ENCODE results near the gene AR. TPM values are rescaled to one million over a fixed set of nuclear protein-coding genes. Genes with fewer than 3 reads are reported as not detected.

The AR gene
- total and polyA plus RNA-seq, 2 of the 13 experiments (the other 11 are each of a cell fraction or from before 2014, with no cell fraction given) = not detected

- ChIA-PET POLR2A (no interaction called here), CTCF (ENCODE audit: low intra/inter-chr PET ratio, low total read pairs) (no interaction called here)
- in situ Hi-C loops (cut with HindIII; ENCODE audit: extremely low pct_ligation_motif_present, low pct_unique_long_range_greater_than_20kb) = no loop called here
- Histone ChIP-seq H3K27ac (ENCODE audit: extremely low read length, insufficient read depth, low read length) (no peak overlapping the region), H3K36me3 (replicated peaks in 1 of 2; ENCODE audit: control insufficient read depth in 1 of 2, insufficient read depth in 2 of 2, low read length in 2 of 2) (no peaks in the 10 kb centered on the region), H3K9me3 (ENCODE audit: low read length) (peaks cover 16% of the 10 kb centered on the region; the same call in 1 of the 2 replicates), H3K9ac (ENCODE audit: insufficient read depth, low read depth, low read length) (no peak overlapping the region), H3K4me3 (replicated peaks in 1 of 3; ENCODE audit: insufficient read depth in 1 of 3, low read depth in 2 of 3, low read length in 3 of 3) (no peak overlapping the region), H3K79me2 (ENCODE audit: insufficient read depth, low read length) (no peaks in the 10 kb centered on the region), H3K27me3 (ENCODE audit: control insufficient read depth in 1 of 2, insufficient read depth in 2 of 2, low read length in 2 of 2) (no peaks in the 10 kb centered on the region), H3K4me2 (ENCODE audit: low read depth, low read length) (no peak overlapping the region), H2AFZ (ENCODE audit: low read length) (no peak overlapping the region), H3K4me1 (ENCODE audit: insufficient read depth, low read length) (no peaks in the 10 kb centered on the region), H4K20me1 (ENCODE audit: insufficient read depth, low read length) (no peaks in the 10 kb centered on the region)
- DNase-seq (ENCODE audit: low spot score) = no peak
- no peak for FAIRE-seq
- intact Hi-C loops (cut with micrococcal nuclease; ENCODE audit: unreplicated experiment) = no loop called here
- TF ChIP-seq ZNF44 (CRISPR knock-in tag; IDR thresholded peaks at IDR 0.05) (no peak), TBL1XR1 (IDR thresholded peaks at IDR 0.05; ENCODE audit: borderline replicate concordance, low read length, partially characterized antibody) (no peak), MIER2 (CRISPR knock-in tag; IDR thresholded peaks at IDR 0.05) (no peak), ZNF747 (CRISPR knock-in tag; IDR thresholded peaks at IDR 0.05; ENCODE audit: borderline replicate concordance) (no peak), ZC3H13 (CRISPR knock-in tag; IDR thresholded peaks at IDR 0.05) (no peak), ZKSCAN8 (CRISPR knock-in tag; IDR thresholded peaks at IDR 0.05; ENCODE audit: borderline replicate concordance) (no peak), ESRRA (CRISPR knock-in tag; IDR thresholded peaks at IDR 0.05; ENCODE audit: low read depth) (no peak), ZNF564 (CRISPR knock-in tag; IDR thresholded peaks at IDR 0.05) (no peak)
- no TSS peak for BruUV-seq (replicated peaks)
- 0% methylated on average over 1 of the region's 2 CpGs for WGBS (ENCODE audit: low lambda C conversion rate)
- no peak for ATAC-seq
Observed at GRCh38 chrX:67750694-67751093, 206.9 kb downstream of the AR start.

DNA sequence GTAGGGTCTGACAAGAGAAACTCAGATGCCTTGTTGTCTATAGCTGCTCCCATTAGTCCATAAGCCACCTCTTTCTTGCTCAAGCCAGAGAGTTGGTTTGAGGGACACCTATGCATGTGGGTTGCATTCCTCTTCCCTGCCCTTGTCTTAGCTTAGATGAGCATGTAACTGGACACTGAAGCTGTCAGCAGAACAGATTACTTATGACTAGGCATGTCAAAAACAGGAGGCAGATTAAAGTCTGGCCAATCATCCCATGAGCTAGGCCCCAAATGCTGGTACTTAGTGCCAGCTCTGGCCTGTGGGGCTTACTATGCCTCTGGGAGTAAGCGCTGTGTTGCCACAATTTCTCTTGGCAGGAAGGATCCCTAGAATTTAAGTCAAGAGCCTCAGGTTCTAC, 215.2 kb downstream of the AR start:
- ATAC-seq (no peak), FAIRE-seq (no peak), DNase-seq (ENCODE audit: low spot score) (no peak)
- no peak overlapping the region for H2AFZ ChIP-seq (ENCODE audit: low read length)
- POLR2A ChIA-PET = no interaction called here
- WGBS (ENCODE audit: low lambda C conversion rate) = no CpG with 5 or more reads among the region's 1 CpG
- in situ Hi-C loops (cut with HindIII; ENCODE audit: extremely low pct_ligation_motif_present, low pct_unique_long_range_greater_than_20kb) = no loop called here
- H4K20me1 ChIP-seq (ENCODE audit: insufficient read depth, low read length) = no peaks in the 10 kb centered on the region
- H3K27me3 ChIP-seq (ENCODE audit: control insufficient read depth in 1 of 2, insufficient read depth in 2 of 2, low read length in 2 of 2) = no peaks in the 10 kb centered on the region
- H3K4me2 ChIP-seq (ENCODE audit: low read depth, low read length) = no peak overlapping the region
- H3K9ac ChIP-seq (ENCODE audit: insufficient read depth, low read depth, low read length) = no peak overlapping the region
- BruUV-seq (replicated peaks) = no TSS peak
- no peak overlapping the region for H3K4me3 ChIP-seq (replicated peaks in 1 of 3; ENCODE audit: insufficient read depth in 1 of 3, low read depth in 2 of 3, low read length in 3 of 3)
- no peaks in the 10 kb centered on the region for H3K79me2 ChIP-seq (ENCODE audit: insufficient read depth, low read length)
- H3K9me3 ChIP-seq (ENCODE audit: low read length) = no peaks in the 10 kb centered on the region
- intact Hi-C loops (cut with micrococcal nuclease; ENCODE audit: unreplicated experiment) = no loop called here
- no peak overlapping the region for H3K27ac ChIP-seq (ENCODE audit: extremely low read length, insufficient read depth, low read length)
- no peaks in the 10 kb centered on the region for H3K4me1 ChIP-seq (ENCODE audit: insufficient read depth, low read length)
- no peaks in the 10 kb centered on the region for H3K36me3 ChIP-seq (replicated peaks in 1 of 2; ENCODE audit: control insufficient read depth in 1 of 2, insufficient read depth in 2 of 2, low read length in 2 of 2)
- CTCF ChIA-PET (ENCODE audit: low intra/inter-chr PET ratio, low total read pairs) = no interaction called here
- TF ChIP-seq ZFP37 (CRISPR knock-in tag; IDR thresholded peaks at IDR 0.05; ENCODE audit: borderline replicate concordance) (no peak), EZH2 (conservative IDR thresholded peaks at IDR 0.05; ENCODE audit: low read depth, low read length) (no peak), ZNF446 (CRISPR knock-in tag; IDR thresholded peaks at IDR 0.05) (no peak), ATF7-NPFF (CRISPR knock-in tag; IDR thresholded peaks at IDR 0.05; ENCODE audit: low read depth) (no peak), THRA (CRISPR knock-in tag; IDR thresholded peaks at IDR 0.05; ENCODE audit: borderline replicate concordance) (no peak), FOXJ3 (CRISPR knock-in tag; IDR thresholded peaks at IDR 0.05; ENCODE audit: borderline replicate concordance) (no peak), ZNF3 (CRISPR knock-in tag; IDR thresholded peaks at IDR 0.05) (no peak), U2AF1 (optimal IDR thresholded peaks at IDR 0.05; ENCODE audit: low read depth, low read length) (no peak), ATRX (CRISPR knock-in tag; IDR thresholded peaks at IDR 0.05; ENCODE audit: borderline replicate concordance) (no peak)
- TF ChIP-seq, protein P1, sequence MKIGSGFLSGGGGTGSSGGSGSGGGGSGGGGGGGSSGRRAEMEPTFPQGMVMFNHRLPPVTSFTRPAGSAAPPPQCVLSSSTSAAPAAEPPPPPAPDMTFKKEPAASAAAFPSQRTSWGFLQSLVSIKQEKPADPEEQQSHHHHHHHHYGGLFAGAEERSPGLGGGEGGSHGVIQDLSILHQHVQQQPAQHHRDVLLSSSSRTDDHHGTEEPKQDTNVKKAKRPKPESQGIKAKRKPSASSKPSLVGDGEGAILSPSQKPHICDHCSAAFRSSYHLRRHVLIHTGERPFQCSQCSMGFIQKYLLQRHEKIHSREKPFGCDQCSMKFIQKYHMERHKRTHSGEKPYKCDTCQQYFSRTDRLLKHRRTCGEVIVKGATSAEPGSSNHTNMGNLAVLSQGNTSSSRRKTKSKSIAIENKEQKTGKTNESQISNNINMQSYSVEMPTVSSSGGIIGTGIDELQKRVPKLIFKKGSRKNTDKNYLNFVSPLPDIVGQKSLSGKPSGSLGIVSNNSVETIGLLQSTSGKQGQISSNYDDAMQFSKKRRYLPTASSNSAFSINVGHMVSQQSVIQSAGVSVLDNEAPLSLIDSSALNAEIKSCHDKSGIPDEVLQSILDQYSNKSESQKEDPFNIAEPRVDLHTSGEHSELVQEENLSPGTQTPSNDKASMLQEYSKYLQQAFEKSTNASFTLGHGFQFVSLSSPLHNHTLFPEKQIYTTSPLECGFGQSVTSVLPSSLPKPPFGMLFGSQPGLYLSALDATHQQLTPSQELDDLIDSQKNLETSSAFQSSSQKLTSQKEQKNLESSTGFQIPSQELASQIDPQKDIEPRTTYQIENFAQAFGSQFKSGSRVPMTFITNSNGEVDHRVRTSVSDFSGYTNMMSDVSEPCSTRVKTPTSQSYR (CRISPR knock-in tag; IDR thresholded peaks at IDR 0.05; ENCODE audit: borderline replicate concordance) = no peak
